Measurements from ENCODE around the gene PLA2G4A.

DNA sequence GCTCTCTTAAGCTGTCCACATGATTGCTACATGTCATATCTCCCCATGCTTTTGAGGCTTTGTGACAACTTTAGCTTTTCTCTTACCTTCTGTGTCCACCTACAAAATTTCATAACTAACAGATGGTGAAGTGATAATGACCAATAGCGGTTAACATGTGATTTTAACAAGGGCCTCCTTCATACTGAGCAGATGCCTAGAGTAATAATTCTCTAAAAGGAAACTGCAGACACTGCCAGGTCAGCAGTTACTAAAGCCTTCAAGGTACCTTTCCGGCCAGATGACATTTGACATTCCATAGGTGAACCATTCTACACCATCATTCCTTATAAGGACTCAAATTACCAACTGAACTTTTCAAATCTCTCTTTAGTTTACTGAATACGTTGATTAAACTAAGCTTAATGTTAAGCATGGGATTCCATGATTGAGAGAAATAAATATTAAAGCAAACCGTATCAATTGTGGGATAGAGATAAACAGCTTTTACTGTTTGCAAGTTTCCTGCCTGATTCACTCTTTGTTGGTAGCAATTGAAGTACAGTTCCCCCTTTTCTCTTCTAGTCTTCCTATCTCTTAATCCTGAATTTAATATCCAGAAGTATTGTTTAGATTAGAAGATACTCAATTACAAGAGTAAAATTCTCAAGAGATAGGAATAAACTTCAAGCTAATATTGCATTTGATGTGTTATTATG is 205.1 kb downstream of the PLA2G4A start:
- TF ChIP-seq POLR2A (IDR thresholded peaks at IDR 0.05; ENCODE audit: low read depth, low read length), result no peak
- no peak for TF ChIP-seq TAF1 (IDR thresholded peaks at IDR 0.05; ENCODE audit: borderline replicate concordance, low read depth, low read length)
- no peak for TF ChIP-seq POLR2AphosphoS5 (IDR thresholded peaks at IDR 0.05; ENCODE audit: low read depth, low read length)
